Tibial artery (tissue), 4 donors: Measurements from ENCODE around the gene CEP63.

Source experiments
- DNase-seq, 2 donors: peaks; one replicate each; pipeline ENCODE4 v3.0.0-alpha.2; 2019
- H3K27ac ChIP-seq, 2 donors: fragments of 200-600 bp; sonication (generic) in 1 of 2; 1 replicate in 1 of 2; 2 replicates in 1 of 2; pipeline ENCODE4 v1.5.1; 2018 to 2019; ENCODE audit warnings: mild to moderate bottlenecking in 1 of 2
- H3K27me3 ChIP-seq, 2 donors: fragments of 200-600 bp; sonication (generic) in 1 of 2; one replicate each; pipeline versions ENCODE4 v1.5.1 to v1.6.0; 2016 to 2019
- H3K36me3 ChIP-seq, 3 donors: fragments of 200-600 bp; sonication (generic) in 2 of 3; one replicate each; pipeline ENCODE4 v1.5.1; 2016 to 2019; ENCODE audit warnings: mild to moderate bottlenecking in 2 of 3
- H3K4me1 ChIP-seq, 4 donors: fragments of 200-600 bp; sonication (generic) in 2 of 4; 1 replicate in 3 of 4; 2 replicates in 1 of 4; pipeline ENCODE4 v1.5.1; 2016 to 2019
- H3K4me3 ChIP-seq, 2 donors: fragments of 200-600 bp; sonication (generic) in 1 of 2; 1 replicate in 1 of 2; 2 replicates in 1 of 2; pipeline ENCODE4 v1.5.1; 2018 to 2019; ENCODE audit warnings: mild to moderate bottlenecking in 2 of 2
- H3K9me3 ChIP-seq, 3 donors: fragments of 200-600 bp; sonication (generic) in 1 of 3; one replicate each; pipeline ENCODE4 v1.5.1; 2016 to 2019
- intact Hi-C: fragments of 100-400 bp; cut with DNase I; formaldehyde crosslinking; loops from one replicate; pipeline ENCODE4 v1.15.0; 2023; ENCODE audit warnings: low total_unique reads
- TF ChIP-seq, protein P1 (sequence below), 2 experiments: fragments of 200-600 bp in 1 of 2; fragments of 450-650 bp in 1 of 2; IDR thresholded peaks; one replicate each; pipeline ENCODE4 v1.5.1; 2017 to 2019; ENCODE audit warnings: antibody characterized with exemption in 2 of 2, mild to moderate bottlenecking in 1 of 2, moderate library complexity in 1 of 2

Gene CEP63

DNA sequence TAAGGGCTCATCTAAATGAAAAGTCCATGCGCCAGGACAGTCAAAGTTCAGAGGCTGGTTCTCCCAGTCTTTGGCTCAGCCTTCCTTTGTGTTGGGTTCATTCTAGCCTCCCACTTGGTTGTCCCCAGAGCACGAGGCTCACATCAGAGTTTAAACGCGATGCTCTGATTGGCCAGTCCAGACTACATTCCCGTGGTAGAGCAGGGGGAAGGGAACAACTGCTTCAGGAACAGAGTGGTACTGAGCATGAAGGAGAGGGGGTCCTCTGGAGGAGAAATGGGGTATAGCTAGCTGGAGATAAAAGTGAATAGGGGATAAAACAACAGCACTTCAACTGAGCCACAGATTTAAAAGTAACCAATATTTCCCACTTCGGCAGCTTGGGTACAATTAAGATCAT is 32.2 kb upstream of the CEP63 start:
- H3K27me3 ChIP-seq = no peaks in the 10 kb centered on the region
- DNase-seq = no peak
- no peaks in the 10 kb centered on the region for H3K9me3 ChIP-seq
- H3K4me1 ChIP-seq = peaks cover 0 to 8% (median 0%) of the 10 kb centered on the region in 4 donors
- TF ChIP-seq, protein P1, sequence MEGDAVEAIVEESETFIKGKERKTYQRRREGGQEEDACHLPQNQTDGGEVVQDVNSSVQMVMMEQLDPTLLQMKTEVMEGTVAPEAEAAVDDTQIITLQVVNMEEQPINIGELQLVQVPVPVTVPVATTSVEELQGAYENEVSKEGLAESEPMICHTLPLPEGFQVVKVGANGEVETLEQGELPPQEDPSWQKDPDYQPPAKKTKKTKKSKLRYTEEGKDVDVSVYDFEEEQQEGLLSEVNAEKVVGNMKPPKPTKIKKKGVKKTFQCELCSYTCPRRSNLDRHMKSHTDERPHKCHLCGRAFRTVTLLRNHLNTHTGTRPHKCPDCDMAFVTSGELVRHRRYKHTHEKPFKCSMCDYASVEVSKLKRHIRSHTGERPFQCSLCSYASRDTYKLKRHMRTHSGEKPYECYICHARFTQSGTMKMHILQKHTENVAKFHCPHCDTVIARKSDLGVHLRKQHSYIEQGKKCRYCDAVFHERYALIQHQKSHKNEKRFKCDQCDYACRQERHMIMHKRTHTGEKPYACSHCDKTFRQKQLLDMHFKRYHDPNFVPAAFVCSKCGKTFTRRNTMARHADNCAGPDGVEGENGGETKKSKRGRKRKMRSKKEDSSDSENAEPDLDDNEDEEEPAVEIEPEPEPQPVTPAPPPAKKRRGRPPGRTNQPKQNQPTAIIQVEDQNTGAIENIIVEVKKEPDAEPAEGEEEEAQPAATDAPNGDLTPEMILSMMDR (IDR thresholded peaks at IDR 0.05) = no peak
- no peak overlapping the region for H3K4me3 ChIP-seq
- no peaks in the 10 kb centered on the region for H3K36me3 ChIP-seq
- H3K27ac ChIP-seq = no peak overlapping the region
- intact Hi-C loops = no loop called here

DNA sequence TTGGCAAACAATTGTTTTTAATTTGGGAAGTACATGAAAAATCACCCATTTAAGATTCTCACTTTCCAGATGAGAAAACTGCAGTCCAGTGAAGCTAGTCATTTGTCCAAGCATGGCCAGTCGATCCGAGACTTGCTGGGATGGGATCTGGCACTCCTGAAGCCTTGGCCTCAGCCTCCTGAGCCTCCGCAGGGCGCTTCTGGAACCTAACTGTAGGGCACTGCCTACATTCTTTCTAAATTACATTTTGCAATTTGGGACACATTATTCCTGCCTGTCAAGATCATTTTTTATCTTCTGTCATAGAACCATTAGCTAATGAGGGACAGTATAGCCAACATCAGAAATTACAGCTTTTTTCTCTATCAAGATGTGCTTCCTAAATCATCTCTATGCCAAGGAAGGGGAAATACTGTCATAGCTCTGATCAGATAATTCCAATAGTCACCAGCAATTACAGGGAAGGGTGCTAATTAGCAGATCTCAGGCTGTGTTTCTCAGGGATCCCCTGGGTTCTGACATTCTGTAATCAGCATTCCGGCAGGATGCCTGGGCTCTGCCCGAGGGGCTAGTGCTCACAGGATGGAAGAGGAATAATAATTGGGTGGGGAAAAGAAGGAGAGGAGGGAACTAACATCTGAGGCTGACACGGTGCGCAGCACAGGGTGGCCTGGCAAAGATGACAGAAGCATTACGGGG is 28.3 kb upstream of the CEP63 start:
- H3K27ac ChIP-seq = no peak overlapping the region
- TF ChIP-seq, protein P1 (IDR thresholded peaks at IDR 0.05) = no peak
- intact Hi-C loops = no loop called here
- H3K9me3 ChIP-seq = no peaks in the 10 kb centered on the region
- H3K4me3 ChIP-seq = no peak overlapping the region
- no peaks in the 10 kb centered on the region for H3K36me3 ChIP-seq
- no peak for DNase-seq
- H3K4me1 ChIP-seq = peaks cover 0 to 27% (median 14%) of the 10 kb centered on the region in 4 donors
- no peaks in the 10 kb centered on the region for H3K27me3 ChIP-seq

DNA sequence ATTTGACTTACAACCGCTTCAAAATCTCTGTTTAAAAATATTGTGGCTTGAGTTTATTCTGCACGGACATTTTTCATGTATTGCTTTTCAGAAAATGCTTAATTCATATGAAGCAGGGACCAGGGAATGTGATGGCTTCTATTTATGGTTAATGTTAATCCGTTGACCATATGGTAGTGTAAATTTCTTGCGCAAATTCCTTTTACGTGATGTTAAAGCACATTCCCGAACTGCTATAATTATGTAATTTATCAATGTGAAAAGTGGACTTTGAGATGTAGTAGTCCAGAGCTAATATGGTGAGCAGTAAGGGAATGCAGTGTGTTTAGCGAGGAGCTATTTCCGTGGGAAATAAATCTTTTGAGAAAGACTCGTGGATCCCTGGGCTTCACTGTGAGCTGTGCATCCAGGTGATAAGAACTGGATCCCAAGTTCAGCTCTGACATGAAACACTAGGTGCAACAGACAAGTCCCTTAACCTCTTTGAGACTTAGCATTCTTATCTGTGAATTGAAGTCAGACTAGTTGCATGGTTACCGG is 27.4 kb upstream of the CEP63 start:
- H3K27ac ChIP-seq = no peak overlapping the region
- intact Hi-C loops = no loop called here
- no peaks in the 10 kb centered on the region for H3K9me3 ChIP-seq
- H3K4me3 ChIP-seq = no peak overlapping the region
- H3K4me1 ChIP-seq = peaks cover 0 to 36% (median 24%) of the 10 kb centered on the region in 4 donors
- H3K36me3 ChIP-seq = no peaks in the 10 kb centered on the region
- no peaks in the 10 kb centered on the region for H3K27me3 ChIP-seq
- TF ChIP-seq, protein P1 (IDR thresholded peaks at IDR 0.05) = no peak
- DNase-seq = no peak

DNA sequence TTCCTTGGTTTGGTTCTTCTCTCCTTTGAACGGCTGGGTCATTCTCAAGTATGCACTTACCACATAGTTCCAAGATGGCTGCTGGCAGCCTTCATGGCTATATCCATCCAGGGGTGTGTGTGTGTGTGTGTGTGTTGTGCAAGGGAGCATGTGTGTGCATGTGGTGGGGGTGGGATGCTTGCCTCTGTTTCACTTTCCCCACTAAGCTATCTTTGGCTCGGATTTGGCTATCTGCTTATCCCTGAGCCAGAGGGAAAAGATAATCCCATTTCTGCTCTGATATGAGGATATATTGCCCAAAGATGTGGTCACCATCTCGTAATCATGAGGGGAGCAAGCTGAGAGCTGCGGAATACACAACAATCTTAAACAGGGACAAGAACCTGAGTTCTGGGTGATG is 26.3 kb upstream of the CEP63 start:
- no peak for DNase-seq
- H3K27ac ChIP-seq = no peak overlapping the region
- TF ChIP-seq, protein P1 (IDR thresholded peaks at IDR 0.05) = no peak
- no peaks in the 10 kb centered on the region for H3K27me3 ChIP-seq
- H3K4me3 ChIP-seq = no peak overlapping the region
- no peaks in the 10 kb centered on the region for H3K36me3 ChIP-seq
- intact Hi-C loops = no loop called here
- H3K4me1 ChIP-seq = peaks cover 0 to 47% (median 32%) of the 10 kb centered on the region in 4 donors
- no peaks in the 10 kb centered on the region for H3K9me3 ChIP-seq

DNA sequence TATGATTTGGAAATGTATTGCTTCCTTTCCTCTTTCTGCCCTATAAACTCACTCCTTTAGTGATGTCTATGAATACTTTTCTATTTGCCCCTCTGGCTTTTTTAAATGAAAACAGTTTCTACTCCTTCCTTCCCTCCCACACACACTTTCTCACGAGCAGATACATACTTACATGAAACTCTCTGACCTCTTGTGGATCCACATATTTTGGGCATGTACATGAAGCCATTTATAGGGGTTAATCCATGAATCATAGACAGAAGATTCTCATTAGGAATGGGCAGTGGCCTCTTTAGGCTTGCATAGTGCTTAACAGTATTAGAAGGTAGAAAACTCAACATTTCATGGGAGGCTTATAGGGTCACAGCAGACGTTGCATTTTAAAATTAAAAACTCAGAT is 24.9 kb upstream of the CEP63 start:
- H3K36me3 ChIP-seq = no peaks in the 10 kb centered on the region
- TF ChIP-seq, protein P1 (IDR thresholded peaks at IDR 0.05) = no peak
- peak overlapping the region; percentile 65 to 72 for H3K27ac ChIP-seq
- peaks cover 0 to 61% (median 42%) of the 10 kb centered on the region in 4 donors for H3K4me1 ChIP-seq
- no peaks in the 10 kb centered on the region for H3K27me3 ChIP-seq
- intact Hi-C loops = loop anchor here (5.0 kb wide), 1 partner anchor 89 kb away; the partner anchor contains the start of gene AMOTL2
- no peaks in the 10 kb centered on the region for H3K9me3 ChIP-seq
- no peak overlapping the region for H3K4me3 ChIP-seq
- no peak for DNase-seq
